ENCODE results near the gene ABCG1.

- no peak for TF ChIP-seq CTCF (IDR thresholded peaks at IDR 0.05; ENCODE audit: low read length)
- TF ChIP-seq EZH2 (IDR thresholded peaks at IDR 0.05; ENCODE audit: borderline replicate concordance, low read length), result no peak
Measured at GRCh38 chr21:42264245-42265195, 45.6 kb downstream of the ABCG1 start.

Measured in OCI-LY1 (cell line).